Measurements from ENCODE around the gene MKX.
"Not testable (repeated sequence)": the region's sequence is repeated elsewhere in the genome, so short reads cannot be mapped to it uniquely, and the experiment has no call there.

- TF ChIP-seq CTCF, POLR2A, EP300 (IDR thresholded peaks at IDR 0.05): not testable (repeated sequence)
These were observed 63.8 kb downstream of the MKX start for GRCh38 chr10:27681795-27682194.
